Measurements from ENCODE around the gene CD2BP2. TPM values are rescaled to one million over a fixed set of nuclear protein-coding genes. Genes with fewer than 3 reads are reported as not detected.

CD2BP2 gene
- total and polyA plus RNA-seq, 2 of the 13 experiments (the other 11 are each of a cell fraction or from before 2014, with no cell fraction given), result 24.9 to 54.6 TPM

DNA sequence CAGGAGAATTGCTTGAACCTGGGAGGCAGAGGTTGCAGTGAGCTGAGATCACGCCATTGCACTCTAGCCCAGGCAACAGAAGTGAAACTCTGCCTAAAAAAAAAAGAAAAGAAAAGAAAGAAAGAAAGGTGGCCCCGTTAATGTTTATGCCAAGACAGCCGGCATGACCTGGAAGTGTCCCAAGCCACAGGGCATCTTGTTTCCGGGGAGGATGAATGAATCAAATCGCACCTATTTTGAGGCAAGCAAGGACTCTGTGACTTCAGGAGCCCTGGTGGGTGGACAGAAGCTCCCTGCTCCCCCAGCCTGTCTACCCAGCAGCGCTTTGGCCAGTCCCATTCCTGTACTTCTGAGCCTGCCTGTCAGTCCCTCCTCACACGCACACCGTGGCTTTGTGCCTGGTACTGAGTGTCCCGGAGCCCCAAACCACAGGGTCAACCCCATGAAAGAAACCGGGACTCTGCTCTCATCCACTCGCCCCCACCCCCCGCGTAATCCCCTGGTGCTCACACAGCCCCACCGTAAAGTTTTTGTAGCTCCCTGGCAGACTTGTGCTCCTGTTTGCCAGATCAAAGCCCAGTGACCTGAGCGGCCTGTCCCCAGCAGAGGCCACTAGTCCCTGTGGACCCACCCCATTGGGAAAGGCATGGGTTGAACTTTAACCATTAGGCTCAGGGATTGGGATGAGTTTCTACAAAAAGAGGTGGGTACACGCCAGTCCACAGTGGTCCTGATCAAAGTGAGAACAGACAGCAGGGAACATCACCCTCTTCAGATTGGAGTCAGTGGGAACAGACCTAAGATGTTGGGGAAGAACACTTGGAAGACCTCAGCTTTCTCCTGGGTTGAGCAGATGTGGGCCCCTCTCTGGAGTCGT is 19.3 kb downstream of the CD2BP2 start (continued):
- TF ChIP-seq ZFP82 (CRISPR knock-in tag; IDR thresholded peaks at IDR 0.05; ENCODE audit: borderline replicate concordance) (no peak), ZNF598 (CRISPR knock-in tag; IDR thresholded peaks at IDR 0.05; ENCODE audit: borderline replicate concordance) (no peak), ZNF260 (CRISPR knock-in tag; IDR thresholded peaks at IDR 0.05; ENCODE audit: borderline replicate concordance, low read depth) (no peak), ZNF17 (CRISPR knock-in tag; IDR thresholded peaks at IDR 0.05) (peak; percentile 75; the same call in 1 of the 2 replicates), MED8 (CRISPR knock-in tag; IDR thresholded peaks at IDR 0.05; ENCODE audit: insufficient replicate concordance) (no peak), UBTF (CRISPR knock-in tag; IDR thresholded peaks at IDR 0.05) (no peak; the same call in 1 of the 2 replicates), ZNF253 (CRISPR knock-in tag; IDR thresholded peaks at IDR 0.05; ENCODE audit: borderline replicate concordance) (0 out of 2 replicates have a peak, but pooled peaks have one; percentile 9), ZNF317 (CRISPR knock-in tag; IDR thresholded peaks at IDR 0.05) (peak; percentile 4), FOXK1 (CRISPR knock-in tag; IDR thresholded peaks at IDR 0.05; ENCODE audit: borderline replicate concordance, low read depth) (peak; percentile 37; the same call in 1 of the 2 replicates), MXI1 (IDR thresholded peaks at IDR 0.05; ENCODE audit: borderline replicate concordance, low read depth, low read length) (peak; percentile 72; the same call in 1 of the 3 replicates), HCFC1 (IDR thresholded peaks at IDR 0.05; ENCODE audit: low read depth, low read length) (no peak; the same call in 1 of the 2 replicates), ZNF839 (CRISPR knock-in tag; IDR thresholded peaks at IDR 0.05; ENCODE audit: borderline replicate concordance) (no peak), RFX3 (CRISPR knock-in tag; IDR thresholded peaks at IDR 0.05) (no peak), ZNF646 (CRISPR knock-in tag; IDR thresholded peaks at IDR 0.05) (no peak), MATR3 (CRISPR knock-in tag; IDR thresholded peaks at IDR 0.05) (no peak), GLI4 (CRISPR knock-in tag; IDR thresholded peaks at IDR 0.05; ENCODE audit: borderline replicate concordance) (no peak; the same call in 1 of the 2 replicates)
- TF ChIP-seq, protein P1, sequence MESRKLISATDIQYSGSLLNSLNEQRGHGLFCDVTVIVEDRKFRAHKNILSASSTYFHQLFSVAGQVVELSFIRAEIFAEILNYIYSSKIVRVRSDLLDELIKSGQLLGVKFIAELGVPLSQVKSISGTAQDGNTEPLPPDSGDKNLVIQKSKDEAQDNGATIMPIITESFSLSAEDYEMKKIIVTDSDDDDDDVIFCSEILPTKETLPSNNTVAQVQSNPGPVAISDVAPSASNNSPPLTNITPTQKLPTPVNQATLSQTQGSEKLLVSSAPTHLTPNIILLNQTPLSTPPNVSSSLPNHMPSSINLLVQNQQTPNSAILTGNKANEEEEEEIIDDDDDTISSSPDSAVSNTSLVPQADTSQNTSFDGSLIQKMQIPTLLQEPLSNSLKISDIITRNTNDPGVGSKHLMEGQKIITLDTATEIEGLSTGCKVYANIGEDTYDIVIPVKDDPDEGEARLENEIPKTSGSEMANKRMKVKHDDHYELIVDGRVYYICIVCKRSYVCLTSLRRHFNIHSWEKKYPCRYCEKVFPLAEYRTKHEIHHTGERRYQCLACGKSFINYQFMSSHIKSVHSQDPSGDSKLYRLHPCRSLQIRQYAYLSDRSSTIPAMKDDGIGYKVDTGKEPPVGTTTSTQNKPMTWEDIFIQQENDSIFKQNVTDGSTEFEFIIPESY (CRISPR knock-in tag; IDR thresholded peaks at IDR 0.05), result peak; percentile 42; the same call in 1 of the 2 replicates
